Measurements from ENCODE around the gene RTEL1.

GRCh38 chr20:63743210-63743970, 85.3 kb downstream of the RTEL1 start:
- TF ChIP-seq CTCF (IDR thresholded peaks at IDR 0.05) (no peak), POLR2AphosphoS5 (IDR thresholded peaks at IDR 0.05; ENCODE audit: insufficient read depth in 1 of 2, low read depth in 1 of 2) (no peak)
